Liver (tissue), 9 donors: ENCODE measurements around the gene NTF4. TPM values are rescaled to one million over a fixed set of nuclear protein-coding genes. Genes with fewer than 3 reads are reported as not detected.

Experiments used
- DNase-seq: peaks from one replicate; pipeline ENCODE4 v3.0.0-alpha.2; 2017; ENCODE audit warnings: low spot score
- H3K27ac ChIP-seq, 2 donors: one replicate each; pipeline ENCODE4 v1.7.0; 2013; ENCODE audit warnings: inconsistent platforms in 2 of 2, low read length in 2 of 2, control low read depth in 1 of 2, low read depth in 1 of 2, mild to moderate bottlenecking in 1 of 2
- H3K27me3 ChIP-seq, 4 donors: one replicate each; pipeline versions ENCODE4 v1.6.1 to v1.7.0; 2013; ENCODE audit warnings: low read length in 3 of 4, inconsistent platforms in 1 of 4, mild to moderate bottlenecking in 1 of 4, moderate library complexity in 1 of 4; ENCODE audit not compliant: control insufficient read depth in 4 of 4, insufficient read depth in 4 of 4
- H3K36me3 ChIP-seq, 4 donors: one replicate each; pipeline versions ENCODE4 v1.6.1 to v1.7.0; 2013; ENCODE audit warnings: low read length in 3 of 4, mild to moderate bottlenecking in 3 of 4, low read depth in 1 of 4, moderate library complexity in 1 of 4; ENCODE audit not compliant: control insufficient read depth in 4 of 4, insufficient read depth in 3 of 4
- H3K4me1 ChIP-seq, 4 donors: one replicate each; pipeline versions ENCODE4 v1.6.1 to v1.7.0; 2013; ENCODE audit warnings: low read length in 3 of 4, mild to moderate bottlenecking in 3 of 4, moderate library complexity in 1 of 4; ENCODE audit not compliant: control insufficient read depth in 4 of 4, insufficient read depth in 4 of 4
- H3K4me3 ChIP-seq, 3 donors: one replicate each; pipeline versions ENCODE4 v1.6.1 to v1.7.0; 2013; ENCODE audit warnings: low read length in 3 of 3, control low read depth in 1 of 3, low read depth in 1 of 3, mild to moderate bottlenecking in 1 of 3
- H3K9ac ChIP-seq, 2 donors: one replicate each; pipeline ENCODE4 v1.7.0; 2013; ENCODE audit warnings: low read length in 2 of 2, mild to moderate bottlenecking in 2 of 2, moderate library complexity in 2 of 2, control low read depth in 1 of 2, low read depth in 1 of 2
- H3K9me3 ChIP-seq, 4 donors: one replicate each; pipeline versions ENCODE4 v1.6.1 to v1.7.0; 2013; ENCODE audit warnings: low read length in 3 of 4; ENCODE audit not compliant: control insufficient read depth in 4 of 4
- CTCF ChIP-seq: fragments of 150-350 bp; IDR thresholded peaks from 2 replicates; pipeline ENCODE4 v1.5.1; 2017; ENCODE audit warnings: improper control_type of control experiment, low read depth, low read length; ENCODE audit not compliant: missing input control
- EGR1 ChIP-seq, 2 donors: IDR thresholded peaks; 2 replicates each; pipeline ENCODE4 v1.6.1; 2016 to 2018; ENCODE audit warnings: antibody characterized with exemption in 2 of 2, low read depth in 2 of 2
- FOXA1 ChIP-seq: IDR thresholded peaks from 2 replicates; pipeline ENCODE4 v1.6.1; 2016; ENCODE audit warnings: antibody characterized with exemption
- HNF4A ChIP-seq, 2 donors: conservative IDR thresholded peaks; 2 replicates each; pipeline ENCODE4 v1.6.1; 2016; ENCODE audit warnings: antibody characterized with exemption in 2 of 2, mild to moderate bottlenecking in 2 of 2
- HNF4G ChIP-seq: IDR thresholded peaks from 2 replicates; pipeline ENCODE4 v1.6.1; 2016; ENCODE audit warnings: antibody characterized with exemption
- JUND ChIP-seq, 2 donors: IDR thresholded peaks; 2 replicates each; pipeline ENCODE4 v1.6.1; 2016; ENCODE audit warnings: antibody characterized with exemption in 2 of 2
- NR2F2 ChIP-seq: IDR thresholded peaks from 2 replicates; pipeline ENCODE4 v1.6.1; 2016; ENCODE audit warnings: antibody characterized with exemption
- RAD21 ChIP-seq, 2 donors: IDR thresholded peaks; 2 replicates each; pipeline ENCODE4 v1.6.1; 2016; ENCODE audit warnings: antibody characterized with exemption in 2 of 2, mild to moderate bottlenecking in 2 of 2
- REST ChIP-seq: IDR thresholded peaks from 2 replicates; pipeline ENCODE4 v1.6.1; 2016; ENCODE audit warnings: antibody characterized with exemption, mild to moderate bottlenecking
- RXRA ChIP-seq, 2 donors: IDR thresholded peaks; 2 replicates each; pipeline ENCODE4 v1.6.1; 2017 to 2018; ENCODE audit warnings: antibody characterized with exemption in 2 of 2, mild to moderate bottlenecking in 1 of 2
- SP1 ChIP-seq: IDR thresholded peaks from 2 replicates; pipeline ENCODE4 v1.6.1; 2018; ENCODE audit warnings: antibody characterized with exemption, mild to moderate bottlenecking
- TAF1 ChIP-seq: conservative IDR thresholded peaks from 2 replicates; pipeline ENCODE4 v1.6.1; 2016; ENCODE audit warnings: antibody characterized with exemption, mild to moderate bottlenecking
- ZBTB33 ChIP-seq: IDR thresholded peaks from 2 replicates; pipeline ENCODE4 v1.6.1; 2016; ENCODE audit warnings: antibody characterized with exemption
- WGBS: extraction: QIAGEN DNeasy Blood & Tissue Kit; methylation state at CpG from one replicate; pipeline ENCODE4 v1.1.7; 2013; 5-methylcytosine and 5-hydroxymethylcytosine counted together
- polyA plus RNA-seq, 2 donors: library from polyadenylated mRNA; stranded (reverse) in 1 of 2; unstranded in 1 of 2; fragments of 200-250 nt in 1 of 2; fragments of >200 nt in 1 of 2; fragmentation: Nextera tagmentation in 1 of 2; extraction: Ambion mirVana in 1 of 2; gene quantifications; one replicate each; pipeline versions ENCODE4 v1.2.1 to v1.2.3, GENCODE V29; 2013 to 2015
- total RNA-seq, 2 donors: library from RNA; depleted of rRNA; stranded (reverse); fragments of >200 nt; gene quantifications; one replicate each; pipeline ENCODE4 v1.2.3, GENCODE V29; 2014
- TF ChIP-seq, protein P1 (sequence below): IDR thresholded peaks from 2 replicates; pipeline ENCODE4 v1.6.1; 2016; ENCODE audit warnings: antibody characterized with exemption
- TF ChIP-seq, protein P2 (sequence below): IDR thresholded peaks from 2 replicates; pipeline ENCODE4 v1.6.1; 2016; ENCODE audit warnings: antibody characterized with exemption
- donor health status: healthy.
- donor health status: healthy.
- donor health status: healthy.
- donor health status: healthy.
- donor health status: healthy.

Gene NTF4
- total and polyA plus RNA-seq, 4 donors, result not detected

DNA sequence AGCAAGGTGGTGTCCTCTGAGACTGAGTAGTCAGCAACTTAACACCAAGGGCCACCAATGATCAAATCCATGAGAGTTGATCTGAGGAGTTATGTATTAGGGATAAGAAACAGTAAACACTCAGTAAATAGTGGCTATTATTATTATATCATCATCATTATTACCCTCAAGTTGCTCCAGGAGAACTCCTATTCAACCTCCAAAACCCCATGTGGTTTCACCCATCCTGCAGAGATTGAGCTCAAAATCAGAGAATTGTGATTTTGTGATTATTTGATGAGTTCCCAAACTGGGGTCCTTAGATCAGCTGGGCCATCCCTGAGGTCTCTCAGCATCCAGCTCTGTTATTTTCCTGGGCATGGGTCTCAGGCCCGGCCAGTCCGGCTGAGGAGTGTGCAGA, 3.6 kb downstream of the NTF4 start:
- Histone ChIP-seq H3K36me3 (no peaks in the 10 kb centered on the region), H3K27ac (no peak overlapping the region), H3K9ac (no peak overlapping the region), H3K4me3 (no peak overlapping the region), H3K9me3 (no peaks in the 10 kb centered on the region), H3K27me3 (no peaks in the 10 kb centered on the region), H3K4me1 (peaks cover 0 to 21% (median 12%) of the 10 kb centered on the region in 4 donors)
- 96% methylated on average over 2 of the region's 2 CpGs for WGBS
- TF ChIP-seq JUND (IDR thresholded peaks at IDR 0.05) (no peak), HNF4G (no peak), EGR1 (IDR thresholded peaks at IDR 0.05; ENCODE audit: low read depth in 2 of 2) (no peak), REST (no peak), NR2F2 (no peak)
- TF ChIP-seq, protein P1, sequence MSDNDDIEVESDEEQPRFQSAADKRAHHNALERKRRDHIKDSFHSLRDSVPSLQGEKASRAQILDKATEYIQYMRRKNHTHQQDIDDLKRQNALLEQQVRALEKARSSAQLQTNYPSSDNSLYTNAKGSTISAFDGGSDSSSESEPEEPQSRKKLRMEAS, result no peak
- DNase-seq, result no peak

DNA sequence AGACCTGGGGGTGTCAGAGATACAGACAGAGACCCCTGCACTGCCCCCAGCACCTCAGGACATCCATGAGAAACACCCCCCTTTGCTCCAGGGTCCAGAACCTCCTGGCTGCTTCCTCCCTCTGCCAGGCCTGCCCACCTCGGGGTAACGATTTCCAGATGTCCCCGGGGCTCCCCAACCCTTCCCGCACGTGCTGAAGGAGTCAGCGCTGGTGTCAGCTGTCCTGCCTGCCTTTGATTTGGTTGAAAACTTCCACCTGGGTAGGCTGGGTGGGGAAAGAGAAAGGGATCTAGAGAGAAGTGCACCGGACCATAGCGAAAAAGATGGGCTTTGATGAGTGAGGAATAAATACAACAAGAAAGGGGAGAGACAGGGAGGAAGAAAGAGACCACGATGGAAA, 5.6 kb downstream of the NTF4 start:
- Histone ChIP-seq H3K4me1 (peaks cover 0 to 22% (median 12%) of the 10 kb centered on the region in 4 donors), H3K27ac (no peak overlapping the region), H3K36me3 (no peaks in the 10 kb centered on the region), H3K9me3 (no peaks in the 10 kb centered on the region), H3K4me3 (no peak overlapping the region), H3K9ac (no peak overlapping the region), H3K27me3 (no peaks in the 10 kb centered on the region)
- DNase-seq, result no peak
- 72% methylated on average over 9 of the region's 9 CpGs for WGBS
- TF ChIP-seq JUND (IDR thresholded peaks at IDR 0.05), result no peak
- TF ChIP-seq, protein P2, sequence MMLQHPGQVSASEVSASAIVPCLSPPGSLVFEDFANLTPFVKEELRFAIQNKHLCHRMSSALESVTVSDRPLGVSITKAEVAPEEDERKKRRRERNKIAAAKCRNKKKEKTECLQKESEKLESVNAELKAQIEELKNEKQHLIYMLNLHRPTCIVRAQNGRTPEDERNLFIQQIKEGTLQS, result no peak
- no peak for TF ChIP-seq HNF4G

DNA sequence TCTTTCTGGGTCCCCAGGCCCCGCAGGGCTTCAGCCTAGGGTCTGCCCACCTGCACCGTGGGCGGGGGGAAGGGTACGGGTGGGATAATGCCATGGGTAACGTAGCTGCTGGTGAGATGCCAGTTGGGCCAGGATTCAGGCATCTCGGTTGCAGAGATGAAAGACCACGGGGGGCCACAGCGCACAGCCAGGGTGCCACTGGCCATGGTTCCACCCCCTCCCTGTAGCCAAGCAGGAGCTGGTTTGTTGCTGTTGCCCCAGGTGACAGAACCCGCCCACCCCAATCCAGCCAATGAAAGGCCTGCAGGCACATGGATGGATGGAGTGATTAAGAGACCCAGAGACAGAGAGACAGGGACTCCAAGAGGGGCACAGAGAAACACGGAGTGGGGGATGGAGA, 6.1 kb downstream of the NTF4 start:
- no peak for TF ChIP-seq RAD21 (IDR thresholded peaks at IDR 0.05)
- Histone ChIP-seq H3K27ac (no peak overlapping the region), H3K36me3 (no peaks in the 10 kb centered on the region), H3K4me1 (peaks cover 0 to 22% (median 12%) of the 10 kb centered on the region in 4 donors), H3K9ac (no peak overlapping the region), H3K4me3 (no peak overlapping the region), H3K9me3 (no peaks in the 10 kb centered on the region), H3K27me3 (no peaks in the 10 kb centered on the region)
- DNase-seq, result no peak
- WGBS, result 47% methylated on average over 10 of the region's 10 CpGs

- Histone ChIP-seq H3K4me3 (peak within 1 kb of the TSS in 2 of 3 donors; percentile 3 to 61), H3K36me3 (no peaks in the 10 kb centered on the region), H3K4me1 (peaks cover 0 to 22% (median 12%) of the 10 kb centered on the region in 4 donors), H3K27me3 (no peaks in the 10 kb centered on the region), H3K9me3 (no peaks in the 10 kb centered on the region), H3K27ac (no peak within 1 kb of the TSS), H3K9ac (no peak within 1 kb of the TSS)
- 5% methylated on average over 38 of the region's 38 CpGs for WGBS
- peak; percentile 45 for DNase-seq
- TF ChIP-seq EGR1 (IDR thresholded peaks at IDR 0.05; ENCODE audit: low read depth in 2 of 2) (no peak), SP1 (no peak), RAD21 (IDR thresholded peaks at IDR 0.05) (no peak), HNF4G (no peak), RXRA (IDR thresholded peaks at IDR 0.05) (no peak), FOXA1 (no peak), JUND (IDR thresholded peaks at IDR 0.05) (no peak), NR2F2 (no peak), HNF4A (conservative IDR thresholded peaks at IDR 0.05) (no peak), TAF1 (no peak), ZBTB33 (no peak), CTCF (no peak)
- TF ChIP-seq, protein P2, result no peak
Measured at GRCh38 chr19:49057636-49058234, 6.9 kb downstream of the NTF4 start, which contains the start of gene CGB7. Gene CGB7 (minus strand): TSS chr19:49057749. CDS start chr19:49055375, 2,374 bp downstream.
